Measurements from ENCODE around the gene NUBP1.
"Not testable (repeated sequence)": the region's sequence is repeated elsewhere in the genome, so short reads cannot be mapped to it uniquely, and the experiment has no call there.

NUBP1 gene

DNA sequence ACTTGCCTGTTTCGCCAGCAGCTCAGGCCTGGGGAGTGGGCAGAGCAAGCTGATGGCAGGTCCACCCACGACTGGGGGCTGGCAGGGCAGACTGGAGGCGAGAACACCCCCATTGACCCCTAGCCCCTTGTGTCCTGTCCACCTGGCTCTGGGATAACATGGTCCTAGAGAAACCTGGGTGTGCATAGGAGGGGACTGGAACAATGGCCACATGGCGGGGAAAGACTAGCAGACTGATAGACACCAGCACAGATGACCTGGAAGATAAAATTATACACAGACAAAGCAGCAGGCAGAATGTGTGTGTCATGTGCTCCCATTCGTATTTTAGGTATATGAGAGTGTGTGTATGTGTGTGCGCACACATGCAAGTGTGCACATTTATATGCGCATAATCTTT, 23.5 kb downstream of the NUBP1 start:
- DNase-seq, result no peak
- no peaks in the 10 kb centered on the region for H3K27me3 ChIP-seq
- no peaks in the 10 kb centered on the region for H3K9me3 ChIP-seq
- H3K4me1 ChIP-seq, result no peaks in the 10 kb centered on the region
- H3K36me3 ChIP-seq, result peaks cover 8% of the 10 kb centered on the region
- TF ChIP-seq, protein P1, sequence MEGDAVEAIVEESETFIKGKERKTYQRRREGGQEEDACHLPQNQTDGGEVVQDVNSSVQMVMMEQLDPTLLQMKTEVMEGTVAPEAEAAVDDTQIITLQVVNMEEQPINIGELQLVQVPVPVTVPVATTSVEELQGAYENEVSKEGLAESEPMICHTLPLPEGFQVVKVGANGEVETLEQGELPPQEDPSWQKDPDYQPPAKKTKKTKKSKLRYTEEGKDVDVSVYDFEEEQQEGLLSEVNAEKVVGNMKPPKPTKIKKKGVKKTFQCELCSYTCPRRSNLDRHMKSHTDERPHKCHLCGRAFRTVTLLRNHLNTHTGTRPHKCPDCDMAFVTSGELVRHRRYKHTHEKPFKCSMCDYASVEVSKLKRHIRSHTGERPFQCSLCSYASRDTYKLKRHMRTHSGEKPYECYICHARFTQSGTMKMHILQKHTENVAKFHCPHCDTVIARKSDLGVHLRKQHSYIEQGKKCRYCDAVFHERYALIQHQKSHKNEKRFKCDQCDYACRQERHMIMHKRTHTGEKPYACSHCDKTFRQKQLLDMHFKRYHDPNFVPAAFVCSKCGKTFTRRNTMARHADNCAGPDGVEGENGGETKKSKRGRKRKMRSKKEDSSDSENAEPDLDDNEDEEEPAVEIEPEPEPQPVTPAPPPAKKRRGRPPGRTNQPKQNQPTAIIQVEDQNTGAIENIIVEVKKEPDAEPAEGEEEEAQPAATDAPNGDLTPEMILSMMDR (IDR thresholded peaks at IDR 0.05; ENCODE audit: low read depth, low read length), result no peak
- no peak overlapping the region for H3K4me3 ChIP-seq (ENCODE audit: low read depth, low read length)

DNA sequence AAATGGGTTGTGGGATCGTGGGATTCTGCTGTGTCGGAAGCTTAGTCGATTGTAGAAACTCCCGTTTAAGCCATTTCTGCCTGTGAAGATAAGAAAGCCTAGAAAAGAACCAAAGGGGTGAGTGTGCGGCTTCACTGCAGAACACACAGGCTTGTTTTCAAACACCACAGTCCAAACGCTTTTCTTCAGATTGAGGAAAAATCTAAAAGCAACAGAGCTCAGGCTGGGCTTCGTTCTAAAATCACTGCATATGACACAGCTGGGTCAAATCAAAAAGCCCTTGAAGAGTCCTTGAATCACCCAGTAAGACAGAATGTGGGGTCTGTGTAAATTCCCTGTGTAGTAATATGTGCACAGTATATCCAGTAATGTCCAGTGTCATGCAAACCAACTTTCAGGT, 25.7 kb downstream of the NUBP1 start:
- no peak for DNase-seq
- Histone ChIP-seq H3K4me1 (no peaks in the 10 kb centered on the region), H3K9me3 (no peaks in the 10 kb centered on the region), H3K27me3 (no peaks in the 10 kb centered on the region), H3K4me3 (ENCODE audit: low read depth, low read length) (no peak overlapping the region), H3K36me3 (no peaks in the 10 kb centered on the region; the same call in 1 of the 2 replicates)
- TF ChIP-seq, protein P1 (IDR thresholded peaks at IDR 0.05; ENCODE audit: low read depth, low read length), result no peak

DNA sequence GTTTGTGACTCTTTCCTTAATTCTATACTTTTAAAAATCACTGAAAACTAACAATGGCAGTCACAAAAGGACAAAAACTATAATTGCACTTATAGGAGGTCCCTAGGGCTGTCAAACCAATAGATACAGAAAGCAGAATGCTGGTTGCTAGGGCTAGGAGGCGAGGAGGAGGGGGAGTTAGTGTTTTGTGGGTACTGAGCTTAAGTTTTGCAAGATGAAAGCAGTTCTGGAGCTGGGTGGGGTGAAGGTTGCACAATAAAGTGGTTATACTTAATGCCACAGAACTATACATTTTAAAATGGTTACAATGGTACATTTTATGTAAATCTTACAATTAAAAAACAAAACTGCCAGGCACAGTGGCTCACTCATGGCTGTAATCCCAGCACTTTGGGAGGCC, 27.3 kb downstream of the NUBP1 start:
- TF ChIP-seq, protein P1 (IDR thresholded peaks at IDR 0.05; ENCODE audit: low read depth, low read length), result no peak
- H3K4me1 ChIP-seq, result no peaks in the 10 kb centered on the region
- no peak for DNase-seq
- no peaks in the 10 kb centered on the region for H3K27me3 ChIP-seq
- H3K4me3 ChIP-seq (ENCODE audit: low read depth, low read length), result no peak overlapping the region
- no peaks in the 10 kb centered on the region; the same call in 1 of the 2 replicates for H3K36me3 ChIP-seq
- H3K9me3 ChIP-seq, result no peaks in the 10 kb centered on the region

DNA sequence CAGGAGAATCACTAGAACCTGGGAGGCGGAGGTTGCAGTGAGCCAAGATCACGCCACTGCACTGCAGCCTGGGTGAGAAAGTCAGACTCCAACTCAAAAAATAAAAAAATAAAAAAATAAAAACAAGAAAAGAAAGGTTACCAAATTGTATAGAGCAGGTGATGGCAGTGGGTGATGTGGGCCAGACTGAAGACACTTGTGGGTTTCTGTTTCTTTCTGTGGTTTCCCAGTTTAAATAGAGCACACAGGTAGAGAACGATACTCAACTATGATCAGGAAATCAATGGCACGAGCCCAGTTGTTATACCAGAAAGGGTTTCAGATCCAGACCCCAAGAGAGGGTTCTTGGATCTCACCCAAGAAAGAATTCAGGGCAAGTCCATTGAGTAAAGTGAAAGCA, 32.6 kb downstream of the NUBP1 start:
- H3K4me1 ChIP-seq, result no peaks in the 10 kb centered on the region
- no peaks in the 10 kb centered on the region for H3K27me3 ChIP-seq
- H3K9me3 ChIP-seq, result no peaks in the 10 kb centered on the region
- TF ChIP-seq, protein P1 (IDR thresholded peaks at IDR 0.05; ENCODE audit: low read depth, low read length), result no peak
- no peak for DNase-seq
- H3K36me3 ChIP-seq, result no peaks in the 10 kb centered on the region
- H3K4me3 ChIP-seq (ENCODE audit: low read depth, low read length), result no peak overlapping the region

DNA sequence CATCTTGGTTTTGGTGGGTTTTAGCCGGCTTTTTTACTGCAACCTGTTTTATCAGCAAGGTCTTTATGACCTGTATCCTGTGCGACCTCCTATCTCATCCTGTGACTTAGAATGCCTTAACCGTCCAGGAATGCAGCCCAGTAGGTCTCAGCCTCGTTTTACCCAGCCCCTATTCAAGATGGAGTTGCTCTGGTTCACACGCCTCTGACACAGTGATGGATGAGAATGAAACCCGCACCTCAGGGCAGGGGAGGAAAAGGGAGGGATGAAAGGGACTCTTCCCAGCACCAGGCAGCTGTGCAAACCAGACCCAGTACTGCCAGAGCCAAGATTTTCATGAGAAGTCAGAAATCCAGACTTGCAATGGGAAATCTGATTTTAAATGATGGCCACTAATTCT, 33.3 kb downstream of the NUBP1 start:
- not testable (repeated sequence) for H3K4me3 ChIP-seq (ENCODE audit: low read depth, low read length); H3K9me3 ChIP-seq; H3K36me3 ChIP-seq; DNase-seq; H3K4me1 ChIP-seq; H3K27me3 ChIP-seq

DNA sequence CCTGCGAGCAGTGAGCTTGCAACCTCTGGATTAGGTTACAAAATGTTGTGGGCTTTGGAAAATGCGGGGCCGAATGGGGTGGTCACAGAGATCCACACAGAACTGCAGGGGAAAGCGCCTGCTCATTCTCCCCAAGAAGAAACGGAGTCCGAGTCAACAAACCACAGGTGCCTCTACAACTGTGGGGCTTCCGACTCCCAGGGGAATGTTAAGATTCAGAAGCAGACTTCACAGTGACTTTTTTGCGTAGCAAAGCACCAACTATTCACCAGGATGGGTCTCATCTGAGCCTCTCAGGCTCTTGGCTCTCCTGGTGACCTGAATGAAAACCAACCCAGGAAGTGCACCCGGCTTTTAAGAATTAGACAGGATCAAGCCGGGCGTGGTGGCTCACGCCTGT, 33.7 kb downstream of the NUBP1 start:
- Histone ChIP-seq H3K4me1 (no peaks in the 10 kb centered on the region), H3K4me3 (ENCODE audit: low read depth, low read length) (no peak overlapping the region), H3K27me3 (no peaks in the 10 kb centered on the region), H3K36me3 (no peaks in the 10 kb centered on the region), H3K9me3 (no peaks in the 10 kb centered on the region)
- TF ChIP-seq, protein P1 (IDR thresholded peaks at IDR 0.05; ENCODE audit: low read depth, low read length), result no peak
- no peak for DNase-seq

DNA sequence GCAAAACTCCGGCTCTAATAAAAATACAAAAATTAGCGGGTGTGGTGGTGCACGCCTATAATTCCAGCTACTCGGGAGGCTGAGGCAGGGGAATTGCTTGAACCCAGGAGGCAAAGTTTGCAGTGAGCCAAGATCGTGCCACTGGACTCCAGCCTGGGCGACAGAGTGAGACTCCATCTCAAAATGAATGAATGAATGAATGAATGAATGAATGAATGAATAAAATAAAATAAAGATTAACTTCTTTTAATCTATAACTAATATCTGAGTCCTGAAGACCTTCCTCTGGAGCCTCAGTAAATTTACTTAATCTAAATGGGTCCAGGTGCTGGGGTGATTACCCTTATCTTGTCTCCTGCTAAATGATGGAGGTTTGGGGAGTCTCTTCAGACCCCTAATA, 36.3 kb downstream of the NUBP1 start:
- H3K9me3 ChIP-seq; H3K4me1 ChIP-seq; H3K4me3 ChIP-seq (ENCODE audit: low read depth, low read length); H3K36me3 ChIP-seq; DNase-seq; H3K27me3 ChIP-seq: not testable (repeated sequence)

Data from BE2C (cell line).